T-cell (primary cell): Measurements from ENCODE around the gene INHBB. TPM values are rescaled to one million over a fixed set of nuclear protein-coding genes. Genes with fewer than 3 reads are reported as not detected.

Experiments
- ATAC-seq, 4 experiments: fragments of 200-7000 bp in 3 of 4; fragments of 150-1000 bp in 1 of 4; cut with Tn5 transposase; replicated peaks in 1 of 4; 1 replicate in 3 of 4; 2 replicates in 1 of 4; pipeline ENCODE4 v1.10.0; 2021; ENCODE audit warnings: moderate library complexity in 3 of 4, mild to moderate bottlenecking in 2 of 4, moderate number of reproducible peaks in 1 of 4
- CTCF ChIA-PET, 2 donors: fragments of 300-600 bp; sonication (Branson Sonifier 250); formaldehyde crosslinking; loops; one replicate each; lab custom pipeline; 2022; ENCODE audit warnings: antibody characterized with exemption in 2 of 2; lab: Charles Lee
- POLR2A ChIA-PET, 2 donors: fragments of 300-600 bp; sonication (Branson Sonifier 250); formaldehyde crosslinking; loops; one replicate each; lab custom pipeline; 2022; ENCODE audit warnings: antibody characterized with exemption in 2 of 2; lab: Charles Lee
- DNase-seq, 35 experiments: peaks; one replicate each; pipeline versions ENCODE4 v3.0.0 to v3.0.0-alpha.2; 2013 to 2023
- H3K27ac ChIP-seq: one replicate; pipeline ENCODE4 v1.5.1; 2013; ENCODE audit warnings: low read length
- H3K27me3 ChIP-seq, 2 experiments: replicated peaks in 1 of 2; 1 replicate in 1 of 2; 2 replicates in 1 of 2; pipeline versions ENCODE4 v1.6.1 to v1.7.0; 2013; ENCODE audit warnings: low read length in 1 of 2, mixed read lengths in 1 of 2; ENCODE audit not compliant: control insufficient read depth in 2 of 2, insufficient read depth in 2 of 2; ENCODE audit errors: extremely low read depth in 1 of 2
- H3K36me3 ChIP-seq, 2 donors: 1 replicate in 1 of 2; 2 replicates in 1 of 2; pipeline versions ENCODE4 v1.6.1 to v1.7.0; 2013; ENCODE audit warnings: low read length in 1 of 2; ENCODE audit not compliant: control insufficient read depth in 2 of 2, insufficient read depth in 1 of 2; ENCODE audit errors: extremely low read depth in 1 of 2
- H3K4me1 ChIP-seq, 2 experiments: 1 replicate in 1 of 2; 2 replicates in 1 of 2; pipeline versions ENCODE4 v1.6.1 to v1.7.0; 2013; ENCODE audit warnings: low read length in 2 of 2, mixed read lengths in 1 of 2; ENCODE audit not compliant: insufficient read depth in 2 of 2, control insufficient read depth in 1 of 2; ENCODE audit errors: extremely low read depth in 1 of 2
- H3K4me3 ChIP-seq, 2 donors: 1 replicate in 1 of 2; 2 replicates in 1 of 2; pipeline versions ENCODE4 v1.5.1 to v1.7.0; 2013; ENCODE audit warnings: mild to moderate bottlenecking in 2 of 2, low read length in 1 of 2, moderate library complexity in 1 of 2; ENCODE audit not compliant: control insufficient read depth in 1 of 2; ENCODE audit errors: extremely low read depth in 1 of 2
- H3K9me3 ChIP-seq: 2 replicates; pipeline ENCODE4 v1.7.0; 2013
- H3K27ac Mint-ChIP-seq, 2 donors: one replicate each; pipeline ENCODE4 v1.8.0; 2020 to 2021; ENCODE audit warnings: mild to moderate bottlenecking in 2 of 2, mixed read lengths in 2 of 2
- H3K27me3 Mint-ChIP-seq, 2 donors: one replicate each; pipeline ENCODE4 v1.8.0; 2021 to 2022; ENCODE audit warnings: mixed read lengths in 2 of 2
- H3K36me3 Mint-ChIP-seq: one replicate; pipeline ENCODE4 v1.8.0; 2021; ENCODE audit warnings: mixed read lengths
- H3K4me1 Mint-ChIP-seq, 3 donors: one replicate each; pipeline ENCODE4 v1.8.0; 2020 to 2022; ENCODE audit warnings: mixed read lengths in 3 of 3, mild to moderate bottlenecking in 1 of 3
- H3K4me3 Mint-ChIP-seq, 3 donors: one replicate each; pipeline ENCODE4 v1.8.0; 2020 to 2022; ENCODE audit warnings: mild to moderate bottlenecking in 3 of 3, mixed read lengths in 3 of 3, moderate library complexity in 3 of 3
- H3K9me3 Mint-ChIP-seq, 3 donors: one replicate each; pipeline ENCODE4 v1.8.0; 2020 to 2022; ENCODE audit warnings: mixed read lengths in 3 of 3
- WGBS: methylation state at CpG from one replicate; pipeline ENCODE4 v1.1.5; 2013; ENCODE audit warnings: missing lambda C conversion rate; ENCODE audit not compliant: insufficient coverage; 5-methylcytosine and 5-hydroxymethylcytosine counted together
- total RNA-seq, 35 experiments: library from RNA in 6 of 35; stranded (reverse) in 6 of 35; fragments of 120-200 nt in 1 of 35; gene quantifications; one replicate each; pipeline versions ENCODE4 v1.2.1 to v1.2.4 and lab custom pipeline; 2013 to 2026

INHBB gene
- total RNA-seq, result under 1 TPM in 3 of 5 donors, not detected in 2; 0.09 to 0.19 (median 0.10) TPM
- not detected for total RNA-seq (2013)
- 0 to 0.38 (median 0.05) reads per million in 29 experiments for total RNA-seq (lab: John Stamatoyannopoulos, UW)

DNA sequence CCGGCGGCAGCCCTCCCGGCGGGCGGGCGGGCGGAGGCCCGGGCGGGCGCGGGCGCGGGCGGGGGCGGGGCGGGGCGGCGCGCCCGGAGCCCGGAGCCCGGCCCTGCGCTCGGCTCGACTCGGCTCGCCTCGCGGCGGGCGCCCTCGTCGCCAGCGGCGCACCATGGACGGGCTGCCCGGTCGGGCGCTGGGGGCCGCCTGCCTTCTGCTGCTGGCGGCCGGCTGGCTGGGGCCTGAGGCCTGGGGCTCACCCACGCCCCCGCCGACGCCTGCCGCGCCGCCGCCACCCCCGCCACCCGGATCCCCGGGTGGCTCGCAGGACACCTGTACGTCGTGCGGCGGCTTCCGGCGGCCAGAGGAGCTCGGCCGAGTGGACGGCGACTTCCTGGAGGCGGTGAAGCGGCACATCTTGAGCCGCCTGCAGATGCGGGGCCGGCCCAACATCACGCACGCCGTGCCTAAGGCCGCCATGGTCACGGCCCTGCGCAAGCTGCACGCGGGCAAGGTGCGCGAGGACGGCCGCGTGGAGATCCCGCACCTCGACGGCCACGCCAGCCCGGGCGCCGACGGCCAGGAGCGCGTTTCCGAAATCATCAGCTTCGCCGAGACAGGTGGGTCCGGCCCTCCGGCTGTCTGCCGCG lies at the start of gene INHBB:
TSS of gene INHBB (plus strand) at position 111 of the 641 bp plus-strand sequence. CDS start at position 164, 53 bp downstream.
- no peaks in the 10 kb centered on the region for H3K9me3 ChIP-seq
- Mint-ChIP-seq H3K27me3 (peaks cover 37 to 61% of the 10 kb centered on the region in 2 donors), H3K9me3 (no peaks in the 10 kb centered on the region), H3K27ac (no peak within 1 kb of the TSS), H3K4me1 (peaks cover 19 to 28% (median 20%) of the 10 kb centered on the region in 3 donors), H3K4me3 (peak within 1 kb of the TSS; percentile 74 to 91 (median 77)), H3K36me3 (no peaks in the 10 kb centered on the region)
- peak within 1 kb of the TSS in 1 of 2 donors; percentile 59 for H3K4me3 ChIP-seq
- H3K27me3 ChIP-seq, result peaks cover 22 to 81% of the 10 kb centered on the region in 2 experiments
- H3K36me3 ChIP-seq, result no peaks in the 10 kb centered on the region
- peak in 1 of 35 experiments; percentile 16 for DNase-seq
- no peak within 1 kb of the TSS for H3K27ac ChIP-seq
- WGBS, result 5% methylated on average over 99 of the region's 99 CpGs
- peak in 3 of 4 experiments; percentile 33 to 48 (median 34) for ATAC-seq
- POLR2A ChIA-PET, result no interaction called here
- CTCF ChIA-PET, result interaction anchor here in 1 of 2 donors (0.6 kb wide), 1 partner anchor 336 kb away, joined by 3 read pairs; no protein-coding TSS in a partner anchor
- H3K4me1 ChIP-seq, result peaks cover 7 to 39% of the 10 kb centered on the region in 2 experiments

DNA sequence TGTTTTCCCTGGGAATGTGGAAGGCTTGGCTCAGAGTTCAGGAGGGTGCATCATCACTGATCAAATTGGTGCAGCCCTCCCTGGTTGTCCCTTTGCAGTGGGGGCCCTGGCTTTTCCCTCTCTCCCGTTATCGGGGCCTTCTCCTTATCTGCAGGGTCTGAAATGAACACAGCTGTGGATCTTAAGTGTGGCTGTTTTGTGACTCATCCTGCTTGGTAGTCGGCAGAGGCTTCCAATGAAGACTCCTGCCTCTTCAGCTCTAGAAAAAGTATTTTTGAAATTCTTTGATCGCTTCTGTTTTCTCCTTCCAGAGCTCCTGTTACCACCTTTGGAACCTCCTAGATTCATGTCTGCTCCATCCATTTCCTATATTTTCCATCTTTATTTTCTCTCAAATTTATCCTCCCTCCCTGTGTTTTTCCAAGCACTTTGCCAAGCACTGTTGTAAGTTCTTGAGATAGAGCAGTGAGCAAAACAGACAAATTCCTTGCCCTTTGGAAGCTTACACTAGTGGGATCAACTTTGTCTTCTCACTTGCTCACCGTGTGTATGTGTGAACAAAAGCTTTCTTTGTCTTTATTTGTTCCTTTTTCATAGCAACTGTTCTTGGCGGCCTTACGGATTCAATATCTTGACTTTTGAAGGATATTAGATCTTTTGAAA lies 47.6 kb upstream of the INHBB start:
- Mint-ChIP-seq H3K4me3 (no peak overlapping the region), H3K27me3 (no peaks in the 10 kb centered on the region), H3K27ac (no peak overlapping the region), H3K9me3 (no peaks in the 10 kb centered on the region), H3K4me1 (peaks cover 3 to 13% (median 7%) of the 10 kb centered on the region in 3 donors), H3K36me3 (peaks cover 60% of the 10 kb centered on the region)
- 94% methylated on average over 3 of the region's 7 CpGs for WGBS
- H3K4me1 ChIP-seq, result no peaks in the 10 kb centered on the region
- ATAC-seq (no peak), DNase-seq (no peak)
- POLR2A ChIA-PET, result no interaction called here
- CTCF ChIA-PET, result interaction anchor here in 1 of 2 donors (1.9 kb wide), 1 partner anchor 15 kb away, joined by 4 read pairs; no protein-coding TSS in a partner anchor
- H3K36me3 ChIP-seq, result peaks cover 4 to 23% of the 10 kb centered on the region in 2 donors
- H3K9me3 ChIP-seq, result no peaks in the 10 kb centered on the region
- no peaks in the 10 kb centered on the region for H3K27me3 ChIP-seq
- no peak overlapping the region for H3K27ac ChIP-seq
- H3K4me3 ChIP-seq, result no peak overlapping the region

DNA sequence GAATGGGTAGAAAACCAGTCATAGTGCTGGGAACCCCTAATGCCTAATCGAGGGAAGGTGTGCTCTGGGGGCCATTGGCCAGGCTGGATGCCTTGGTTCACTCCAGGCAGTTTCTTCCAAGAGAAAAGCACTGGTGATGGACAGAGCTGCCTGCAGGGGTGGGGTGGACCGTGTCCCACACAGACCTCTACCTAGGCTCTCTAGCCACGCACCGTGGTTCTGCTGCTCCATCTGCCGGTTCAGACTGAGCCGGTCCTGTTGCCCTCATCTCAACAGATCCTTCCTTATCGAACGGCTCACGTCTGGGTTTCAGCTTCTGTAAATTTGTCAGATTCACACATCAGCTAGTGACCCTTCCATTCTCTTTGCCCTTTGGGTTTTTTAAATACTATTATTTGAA lies 46.9 kb upstream of the INHBB start:
- CTCF ChIA-PET, result interaction anchor here in 1 of 2 donors (1.9 kb wide), 1 partner anchor 14 kb away, joined by 4 read pairs; no protein-coding TSS in a partner anchor
- no peak for DNase-seq
- Histone ChIP-seq H3K27me3 (no peaks in the 10 kb centered on the region), H3K4me3 (no peak overlapping the region), H3K4me1 (no peaks in the 10 kb centered on the region), H3K36me3 (peaks cover 4 to 17% of the 10 kb centered on the region in 2 donors), H3K9me3 (no peaks in the 10 kb centered on the region), H3K27ac (no peak overlapping the region)
- no peaks in the 10 kb centered on the region for H3K27me3 Mint-ChIP-seq
- ATAC-seq, result no peak
- H3K4me1 Mint-ChIP-seq, result peaks cover 3 to 13% (median 7%) of the 10 kb centered on the region in 3 donors
- POLR2A ChIA-PET, result no interaction called here
- H3K9me3 Mint-ChIP-seq, result no peaks in the 10 kb centered on the region
- no peak overlapping the region for H3K4me3 Mint-ChIP-seq
- no peak overlapping the region for H3K27ac Mint-ChIP-seq
- H3K36me3 Mint-ChIP-seq, result peaks cover 60% of the 10 kb centered on the region
- WGBS, result 98% methylated on average over 9 of the region's 9 CpGs

GRCh38 chr2:120299561-120299960 lies 46.4 kb upstream of the INHBB start:
- H3K4me3 ChIP-seq, result no peak overlapping the region
- Mint-ChIP-seq H3K27me3 (no peaks in the 10 kb centered on the region), H3K4me3 (no peak overlapping the region), H3K4me1 (peaks cover 3 to 13% (median 7%) of the 10 kb centered on the region in 3 donors), H3K36me3 (peaks cover 55% of the 10 kb centered on the region), H3K27ac (no peak overlapping the region), H3K9me3 (no peaks in the 10 kb centered on the region)
- DNase-seq (no peak), ATAC-seq (no peak)
- ChIA-PET POLR2A (no interaction called here), CTCF (no interaction called here)
- WGBS, result 97% methylated on average over 6 of the region's 6 CpGs
- H3K27me3 ChIP-seq, result no peaks in the 10 kb centered on the region
- no peaks in the 10 kb centered on the region for H3K4me1 ChIP-seq
- H3K36me3 ChIP-seq, result peaks cover 4 to 12% of the 10 kb centered on the region in 2 donors
- no peak overlapping the region for H3K27ac ChIP-seq
- H3K9me3 ChIP-seq, result no peaks in the 10 kb centered on the region

- Histone ChIP-seq H3K27me3 (no peaks in the 10 kb centered on the region), H3K9me3 (no peaks in the 10 kb centered on the region), H3K4me3 (no peak overlapping the region), H3K36me3 (peaks cover 0 to 8% of the 10 kb centered on the region in 2 donors), H3K27ac (no peak overlapping the region), H3K4me1 (no peaks in the 10 kb centered on the region)
- no peak for DNase-seq
- Mint-ChIP-seq H3K4me3 (no peak overlapping the region), H3K4me1 (peaks cover 3 to 13% (median 7%) of the 10 kb centered on the region in 3 donors), H3K27me3 (no peaks in the 10 kb centered on the region), H3K27ac (no peak overlapping the region), H3K9me3 (no peaks in the 10 kb centered on the region), H3K36me3 (peaks cover 51% of the 10 kb centered on the region)
- ChIA-PET CTCF (interaction anchor here in 1 of 2 donors (0.8 kb wide), 1 partner anchor 12 kb away, joined by 5 read pairs; no protein-coding TSS in a partner anchor), POLR2A (no interaction called here)
- ATAC-seq, result no peak
- WGBS, result 90% methylated on average over 9 of the region's 10 CpGs
These were observed 45.6 kb upstream of the INHBB start for GRCh38 chr2:120300385-120300784.

DNA sequence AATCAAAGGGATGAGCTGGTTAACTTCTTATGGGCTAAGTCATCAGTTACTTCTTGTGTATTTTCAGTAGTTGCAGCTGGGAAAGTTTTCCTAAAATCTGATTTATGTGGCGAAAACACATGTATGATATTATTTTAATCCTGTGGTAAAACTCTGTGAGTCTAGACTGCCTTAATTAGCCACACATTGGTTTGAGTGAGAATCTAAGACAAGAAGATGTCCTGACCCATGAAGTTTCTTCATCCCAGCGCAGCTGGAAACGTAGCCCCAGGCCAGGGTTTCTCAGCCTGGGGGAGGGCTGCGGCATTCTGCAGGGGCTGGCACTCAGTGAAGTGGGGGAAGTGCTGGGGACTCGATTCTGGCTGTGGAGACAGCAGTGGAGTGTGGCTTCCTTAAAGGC lies 44.7 kb upstream of the INHBB start:
- ATAC-seq, result no peak
- Histone ChIP-seq H3K27me3 (no peaks in the 10 kb centered on the region), H3K27ac (no peak overlapping the region), H3K4me1 (no peaks in the 10 kb centered on the region), H3K36me3 (peaks cover 0 to 5% of the 10 kb centered on the region in 2 donors), H3K9me3 (no peaks in the 10 kb centered on the region), H3K4me3 (no peak overlapping the region)
- Mint-ChIP-seq H3K27me3 (no peaks in the 10 kb centered on the region), H3K4me1 (peaks cover 3 to 13% (median 7%) of the 10 kb centered on the region in 3 donors), H3K36me3 (peaks cover 46% of the 10 kb centered on the region), H3K9me3 (no peaks in the 10 kb centered on the region), H3K4me3 (no peak overlapping the region), H3K27ac (no peak overlapping the region)
- 96% methylated on average over 4 of the region's 5 CpGs for WGBS
- POLR2A ChIA-PET, result no interaction called here
- DNase-seq, result no peak
- CTCF ChIA-PET, result no interaction called here
